ENCODE measurements around the gene DDX17. TPM values are rescaled to one million over a fixed set of nuclear protein-coding genes. Genes with fewer than 3 reads are reported as not detected.
A peak's percentile ranks its signal among the peaks of the same experiment; 100 is the strongest.

The DDX17 gene
- total RNA-seq, 3 donors from 2014 or later, result 586 to 1,018 (median 961) TPM

GRCh38 chr22:38465673-38466490, 40.2 kb downstream of the DDX17 start:
- TF ChIP-seq POLR2A (IDR thresholded peaks at IDR 0.05) (no peak), POLR2AphosphoS5 (IDR thresholded peaks at IDR 0.05) (no peak), CTCF (IDR thresholded peaks at IDR 0.05) (no peak)
- H3K27ac ChIP-seq, result no peak overlapping the region
- no peaks in the 10 kb centered on the region for H3K4me1 ChIP-seq
- peaks cover 0 to 3% of the 10 kb centered on the region in 2 donors for H3K27me3 ChIP-seq
- intact Hi-C loops (cut with DNase I; ENCODE audit: low total_unique reads), result no loop called here
- no peak for DNase-seq (ENCODE audit: low spot score in 2 of 2)
- no peaks in the 10 kb centered on the region for H3K9me3 ChIP-seq
- no peak overlapping the region for H3K4me3 ChIP-seq
- no peaks in the 10 kb centered on the region for H3K36me3 ChIP-seq

GRCh38 chr22:38464992-38465672, 41.0 kb downstream of the DDX17 start:
- DNase-seq (ENCODE audit: low spot score in 2 of 2), result no peak
- Histone ChIP-seq H3K4me3 (no peak overlapping the region), H3K27ac (no peak overlapping the region), H3K4me1 (no peaks in the 10 kb centered on the region), H3K9me3 (no peaks in the 10 kb centered on the region), H3K36me3 (no peaks in the 10 kb centered on the region), H3K27me3 (peaks cover 0 to 6% of the 10 kb centered on the region in 2 donors)
- intact Hi-C loops (cut with DNase I; ENCODE audit: low total_unique reads), result no loop called here
- TF ChIP-seq POLR2AphosphoS5 (IDR thresholded peaks at IDR 0.05) (no peak), POLR2A (IDR thresholded peaks at IDR 0.05) (no peak), CTCF (IDR thresholded peaks at IDR 0.05) (no peak)

GRCh38 chr22:38462960-38463784, 42.9 kb downstream of the DDX17 start:
- no peak overlapping the region for H3K27ac ChIP-seq
- H3K27me3 ChIP-seq, result peaks cover 0 to 22% of the 10 kb centered on the region in 2 donors
- H3K36me3 ChIP-seq, result no peaks in the 10 kb centered on the region
- intact Hi-C loops (cut with DNase I; ENCODE audit: low total_unique reads), result no loop called here
- no peaks in the 10 kb centered on the region for H3K9me3 ChIP-seq
- DNase-seq (ENCODE audit: low spot score in 2 of 2), result no peak
- TF ChIP-seq POLR2AphosphoS5 (IDR thresholded peaks at IDR 0.05) (no peak), CTCF (IDR thresholded peaks at IDR 0.05) (no peak), POLR2A (IDR thresholded peaks at IDR 0.05) (no peak)
- H3K4me3 ChIP-seq, result no peak overlapping the region
- no peaks in the 10 kb centered on the region for H3K4me1 ChIP-seq

GRCh38 chr22:38461414-38462081, 44.6 kb downstream of the DDX17 start:
- DNase-seq (ENCODE audit: low spot score in 2 of 2), result peak; percentile 70 to 83
- Histone ChIP-seq H3K4me1 (no peaks in the 10 kb centered on the region), H3K9me3 (no peaks in the 10 kb centered on the region), H3K27me3 (peaks cover 0 to 23% of the 10 kb centered on the region in 2 donors), H3K27ac (no peak overlapping the region), H3K36me3 (no peaks in the 10 kb centered on the region), H3K4me3 (peak overlapping the region in 2 of 3 donors; percentile 24 to 53)
- intact Hi-C loops (cut with DNase I; ENCODE audit: low total_unique reads), result no loop called here
- TF ChIP-seq CTCF (IDR thresholded peaks at IDR 0.05) (no peak), POLR2AphosphoS5 (IDR thresholded peaks at IDR 0.05) (peak in 1 of 3 donors; percentile 32), POLR2A (IDR thresholded peaks at IDR 0.05) (no peak)

Measured in breast epithelium (tissue), 4 donors.